Gastrocnemius medialis (tissue), 4 donors: ENCODE results near the gene TM9SF2.

Experiments used
- POLR2A ChIP-seq, 2 donors: fragments of 450-650 bp; IDR thresholded peaks; one replicate each; pipeline ENCODE4 v1.6.1; 2017; ENCODE audit warnings: antibody characterized with exemption in 2 of 2, mild to moderate bottlenecking in 2 of 2, moderate library complexity in 2 of 2
- TF ChIP-seq, protein P1 (sequence below), 5 experiments: fragments of 450-650 bp in 3 of 5; fragments of 200-600 bp in 2 of 5; sonication (generic) in 2 of 5; IDR thresholded peaks in 4 of 5; conservative IDR thresholded peaks in 1 of 5; 1 replicate in 4 of 5; 2 replicates in 1 of 5; pipeline ENCODE4 v1.5.1; 2016 to 2019; ENCODE audit warnings: antibody characterized with exemption in 5 of 5, mild to moderate bottlenecking in 3 of 5, moderate library complexity in 3 of 5

DNA sequence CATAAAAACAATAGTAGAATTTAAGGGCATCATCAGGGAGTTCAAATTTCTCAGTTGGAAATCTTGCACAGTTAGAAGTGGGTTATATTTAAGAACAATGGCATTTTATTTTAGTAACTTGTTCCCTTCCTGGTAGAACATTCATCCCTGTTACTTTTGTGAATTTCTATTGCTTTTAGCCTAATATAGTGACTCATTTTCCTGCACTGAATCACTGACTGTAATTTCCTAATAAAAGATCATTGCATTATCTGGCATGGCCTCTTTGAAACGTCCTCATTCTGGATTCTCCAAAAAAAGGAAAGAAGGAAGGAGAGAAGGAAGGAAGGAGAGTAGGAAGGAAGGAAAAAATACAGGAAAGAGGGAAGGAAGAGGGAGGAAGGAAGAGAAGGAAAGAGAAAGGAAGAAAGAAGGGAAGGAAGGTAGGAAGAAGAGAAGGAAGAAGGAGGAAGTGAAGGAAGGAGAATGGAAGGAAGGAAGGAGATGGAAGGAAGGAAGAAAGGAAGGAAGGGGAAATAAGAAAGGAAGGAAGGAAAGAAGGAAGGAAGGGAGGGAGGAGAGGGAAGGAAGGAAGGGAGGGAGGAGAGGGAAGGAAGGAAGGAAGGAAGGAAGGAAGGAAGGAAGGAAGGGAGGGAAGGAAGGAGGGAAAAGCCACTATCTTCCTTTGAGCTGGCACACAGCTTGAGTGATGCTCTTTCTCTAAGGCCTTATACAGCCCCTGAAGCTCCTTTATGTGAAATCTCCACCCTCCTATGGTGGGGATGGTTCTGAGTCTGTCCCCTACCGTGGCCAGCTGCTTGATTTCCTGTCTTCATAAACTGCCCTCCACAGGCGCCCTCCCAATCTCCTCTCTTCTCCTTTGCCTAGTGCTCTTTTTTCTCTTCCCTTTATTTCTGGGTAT, 29.8 kb upstream of the TM9SF2 start:
- TF ChIP-seq, protein P1, sequence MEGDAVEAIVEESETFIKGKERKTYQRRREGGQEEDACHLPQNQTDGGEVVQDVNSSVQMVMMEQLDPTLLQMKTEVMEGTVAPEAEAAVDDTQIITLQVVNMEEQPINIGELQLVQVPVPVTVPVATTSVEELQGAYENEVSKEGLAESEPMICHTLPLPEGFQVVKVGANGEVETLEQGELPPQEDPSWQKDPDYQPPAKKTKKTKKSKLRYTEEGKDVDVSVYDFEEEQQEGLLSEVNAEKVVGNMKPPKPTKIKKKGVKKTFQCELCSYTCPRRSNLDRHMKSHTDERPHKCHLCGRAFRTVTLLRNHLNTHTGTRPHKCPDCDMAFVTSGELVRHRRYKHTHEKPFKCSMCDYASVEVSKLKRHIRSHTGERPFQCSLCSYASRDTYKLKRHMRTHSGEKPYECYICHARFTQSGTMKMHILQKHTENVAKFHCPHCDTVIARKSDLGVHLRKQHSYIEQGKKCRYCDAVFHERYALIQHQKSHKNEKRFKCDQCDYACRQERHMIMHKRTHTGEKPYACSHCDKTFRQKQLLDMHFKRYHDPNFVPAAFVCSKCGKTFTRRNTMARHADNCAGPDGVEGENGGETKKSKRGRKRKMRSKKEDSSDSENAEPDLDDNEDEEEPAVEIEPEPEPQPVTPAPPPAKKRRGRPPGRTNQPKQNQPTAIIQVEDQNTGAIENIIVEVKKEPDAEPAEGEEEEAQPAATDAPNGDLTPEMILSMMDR (IDR thresholded peaks at IDR 0.05 in 4 of 5, conservative IDR thresholded peaks at IDR 0.05 in 1 of 5) = no peak
- no peak for TF ChIP-seq POLR2A (IDR thresholded peaks at IDR 0.05)
